ENCODE results near the gene TOX3. TPM values are rescaled to one million over a fixed set of nuclear protein-coding genes. Genes with fewer than 3 reads are reported as not detected.

The TOX3 gene
- polyA plus RNA-seq, 1 donor from 2014 or later = 2.3 TPM

- no peak overlapping the region for H3K4me3 ChIP-seq (ENCODE audit: low read length)
Observed at GRCh38 chr16:52569701-52570100, 22.8 kb upstream of the TOX3 start.

GRCh38 chr16:52568983-52569690 is 22.2 kb upstream of the TOX3 start:
- no peaks in the 10 kb centered on the region for H3K9me2 ChIP-seq (ENCODE audit: insufficient read depth, low read length)
- H3K9me3 ChIP-seq (ENCODE audit: low read length) = no peaks in the 10 kb centered on the region
- H3K27ac ChIP-seq (ENCODE audit: low read length) = no peak overlapping the region
- no peak overlapping the region for H3K4me3 ChIP-seq (ENCODE audit: low read length)
- no peak overlapping the region for H3K9ac ChIP-seq (ENCODE audit: low read length)
- H3K79me2 ChIP-seq (replicated peaks; ENCODE audit: insufficient read depth, low read length) = no peaks in the 10 kb centered on the region
- H3F3A ChIP-seq (ENCODE audit: insufficient read depth, low read length, poor library complexity, severe bottlenecking) = no peaks in the 10 kb centered on the region
- H3K36me3 ChIP-seq (ENCODE audit: insufficient read depth, low read length) = no peaks in the 10 kb centered on the region
- no peaks in the 10 kb centered on the region for H3K27me3 ChIP-seq (ENCODE audit: insufficient read depth, low read depth, low read length)
- H3K4me2 ChIP-seq (ENCODE audit: low read length) = no peak overlapping the region
- TF ChIP-seq POLR2AphosphoS5 (IDR thresholded peaks at IDR 0.05) (no peak), MXI1 (conservative IDR thresholded peaks at IDR 0.05; ENCODE audit: poor library complexity, severe bottlenecking) (no peak), RAD21 (conservative IDR thresholded peaks at IDR 0.05) (no peak), EP300 (conservative IDR thresholded peaks at IDR 0.05; ENCODE audit: poor library complexity, severe bottlenecking) (no peak), EZH2 (IDR thresholded peaks at IDR 0.05; ENCODE audit: borderline replicate concordance, insufficient read depth, low read length, poor library complexity, severe bottlenecking) (no peak), TAF1 (IDR thresholded peaks at IDR 0.05; ENCODE audit: low read depth) (no peak), CTCF (IDR thresholded peaks at IDR 0.05; ENCODE audit: poor library complexity, severe bottlenecking) (no peak), REST (IDR thresholded peaks at IDR 0.05; ENCODE audit: borderline replicate concordance) (no peak), SMC3 (conservative IDR thresholded peaks at IDR 0.05; ENCODE audit: poor library complexity) (no peak)
- H4K20me1 ChIP-seq (ENCODE audit: insufficient read depth) = no peaks in the 10 kb centered on the region
- no peak overlapping the region for H2AFZ ChIP-seq (ENCODE audit: low read depth, low read length)

More at GRCh38 chr16:52569701-52570100, 22.8 kb upstream of the TOX3 start:
- H3K36me3 ChIP-seq (ENCODE audit: insufficient read depth, low read length) = no peaks in the 10 kb centered on the region
- no peak overlapping the region for H2AFZ ChIP-seq (ENCODE audit: low read depth, low read length)
- H3K27ac ChIP-seq (ENCODE audit: low read length) = no peak overlapping the region
- H3K9me2 ChIP-seq (ENCODE audit: insufficient read depth, low read length) = no peaks in the 10 kb centered on the region
- TF ChIP-seq EP300 (conservative IDR thresholded peaks at IDR 0.05; ENCODE audit: poor library complexity, severe bottlenecking) = no peak
- no peak for TF ChIP-seq SMC3 (conservative IDR thresholded peaks at IDR 0.05; ENCODE audit: poor library complexity)
- TF ChIP-seq POLR2AphosphoS5 (IDR thresholded peaks at IDR 0.05) = no peak
- H3K79me2 ChIP-seq (replicated peaks; ENCODE audit: insufficient read depth, low read length) = no peaks in the 10 kb centered on the region
- no peak overlapping the region for H3K4me2 ChIP-seq (ENCODE audit: low read length)
- no peaks in the 10 kb centered on the region for H3F3A ChIP-seq (ENCODE audit: insufficient read depth, low read length, poor library complexity, severe bottlenecking)
- H3K9me3 ChIP-seq (ENCODE audit: low read length) = no peaks in the 10 kb centered on the region
- no peaks in the 10 kb centered on the region for H3K27me3 ChIP-seq (ENCODE audit: insufficient read depth, low read depth, low read length)
- no peak overlapping the region for H3K9ac ChIP-seq (ENCODE audit: low read length)
- no peaks in the 10 kb centered on the region for H4K20me1 ChIP-seq (ENCODE audit: insufficient read depth)
